Tibial nerve (tissue), 3 donors: ENCODE measurements around the gene ESYT2.

Experiments used
- CTCF ChIP-seq, 5 experiments: fragments of 200-600 bp in 3 of 5; fragments of 450-650 bp in 2 of 5; sonication (generic) in 3 of 5; IDR thresholded peaks; one replicate each; pipeline ENCODE4 v1.5.1; 2016 to 2019; ENCODE audit warnings: antibody characterized with exemption in 5 of 5, mild to moderate bottlenecking in 3 of 5, moderate library complexity in 2 of 5
- POLR2A ChIP-seq, 2 donors: fragments of 450-650 bp; IDR thresholded peaks; one replicate each; pipeline ENCODE4 v1.6.1; 2017; ENCODE audit warnings: antibody characterized with exemption in 2 of 2, mild to moderate bottlenecking in 2 of 2, moderate library complexity in 2 of 2

- no peak for TF ChIP-seq POLR2A (IDR thresholded peaks at IDR 0.05)
- no peak for TF ChIP-seq CTCF (IDR thresholded peaks at IDR 0.05)
Measured at GRCh38 chr7:158846304-158846703, 17.0 kb upstream of the ESYT2 start.
